SHP77 treated with DMSO at 0.1 percent for 48 hours (cell line): Measurements from ENCODE around the gene RCC1.
"Not testable (repeated sequence)": the region's sequence is repeated elsewhere in the genome, so short reads cannot be mapped to it uniquely, and the experiment has no call there.

Experiments used
- DNase-seq: peaks from one replicate; lab custom pipeline; 2025; lab: John Stamatoyannopoulos, UW

The RCC1 gene

DNA sequence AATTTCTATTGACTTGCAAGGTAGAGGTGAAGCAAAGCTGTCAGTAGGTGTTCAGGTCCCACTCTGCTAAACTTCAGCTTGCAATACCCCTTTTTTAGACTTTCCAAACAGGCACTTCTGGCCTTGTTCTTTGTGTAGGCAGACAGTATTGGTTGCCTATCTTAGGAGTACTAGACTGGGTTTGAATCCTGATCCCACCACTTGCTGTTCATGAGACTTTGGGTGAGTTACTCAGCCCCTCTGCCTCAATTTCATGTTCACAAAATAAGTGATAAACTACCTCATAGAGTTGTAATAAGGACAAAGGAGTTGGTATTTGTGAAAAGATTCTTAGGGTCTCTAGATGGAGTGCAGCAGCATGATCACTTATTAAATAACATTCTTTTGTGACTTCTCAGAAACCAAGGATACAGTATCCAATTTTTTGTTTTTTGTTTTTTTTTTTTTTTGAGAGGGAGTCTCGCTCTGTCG, 5.2 kb downstream of the RCC1 start:
- no peak for DNase-seq

DNA sequence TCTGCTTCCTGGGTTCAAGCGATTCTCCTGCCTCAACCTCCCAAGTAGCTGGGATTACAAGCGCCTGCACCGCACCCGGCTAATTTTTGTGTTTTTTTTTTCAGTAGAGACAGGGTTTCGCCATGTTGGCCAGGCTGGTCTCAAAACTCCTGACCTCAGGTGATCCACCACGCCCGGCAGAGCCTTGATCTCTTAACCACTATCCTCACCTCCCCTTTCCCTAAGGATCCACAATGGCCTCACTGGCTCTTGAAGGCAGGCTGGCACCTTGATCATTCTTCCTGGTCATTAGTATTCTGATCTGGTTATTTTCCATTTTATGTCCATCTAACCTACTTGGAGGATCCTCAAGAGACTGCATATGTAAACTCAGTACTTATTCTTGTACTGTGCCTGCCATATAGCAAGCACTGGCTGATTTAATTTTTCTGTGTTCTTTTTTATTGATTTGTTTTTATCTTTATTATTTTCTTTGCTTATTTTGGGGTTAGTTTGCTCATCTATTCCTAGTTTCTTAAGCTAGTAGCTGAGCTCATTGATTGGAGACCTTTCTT, 6.3 kb downstream of the RCC1 start:
- DNase-seq: no peak

DNA sequence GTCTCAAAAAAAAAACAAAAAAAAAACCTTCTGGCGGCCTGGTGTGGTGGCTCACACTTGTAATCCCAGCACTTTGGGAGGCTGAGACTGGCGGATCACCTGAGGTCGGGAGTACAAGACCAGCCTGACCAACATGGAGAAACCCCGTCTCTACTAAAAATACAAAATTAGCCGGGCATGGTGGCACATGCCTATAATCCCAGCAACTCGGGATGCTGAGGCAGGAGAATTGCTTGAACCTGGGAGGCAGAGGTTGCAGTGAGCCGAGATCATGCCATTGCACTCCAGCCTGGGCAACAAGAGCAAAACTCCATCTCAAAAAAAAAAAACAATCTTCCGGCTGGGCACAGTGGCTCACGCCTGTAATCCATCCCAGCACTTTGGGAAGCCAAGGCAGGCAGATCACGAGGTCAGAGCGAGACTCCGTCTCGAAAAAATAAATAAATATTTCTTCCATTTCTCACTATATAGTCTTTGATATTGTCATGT, 8.6 kb downstream of the RCC1 start:
- DNase-seq: not testable (repeated sequence)

DNA sequence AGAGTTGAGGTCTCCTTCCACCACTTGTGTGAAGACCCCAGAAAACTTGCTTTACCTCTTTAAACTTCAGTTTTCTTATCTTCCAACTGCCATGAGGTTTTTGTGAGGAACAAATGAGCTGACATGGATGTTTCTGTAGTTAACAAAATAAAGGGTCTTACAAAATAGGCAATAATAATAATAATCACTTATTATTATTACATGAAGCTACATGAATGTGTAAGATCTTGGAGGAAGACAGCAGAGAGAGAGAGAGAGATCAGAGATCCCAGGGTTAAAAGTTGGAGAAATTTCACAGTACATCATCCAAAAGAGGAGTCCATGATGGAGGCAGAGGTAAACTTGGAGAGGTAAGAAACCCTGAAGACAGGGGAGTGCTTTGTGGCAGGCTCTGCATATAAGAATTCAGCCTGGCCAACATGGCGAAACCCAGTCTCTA, 10.7 kb downstream of the RCC1 start:
- DNase-seq: no peak

DNA sequence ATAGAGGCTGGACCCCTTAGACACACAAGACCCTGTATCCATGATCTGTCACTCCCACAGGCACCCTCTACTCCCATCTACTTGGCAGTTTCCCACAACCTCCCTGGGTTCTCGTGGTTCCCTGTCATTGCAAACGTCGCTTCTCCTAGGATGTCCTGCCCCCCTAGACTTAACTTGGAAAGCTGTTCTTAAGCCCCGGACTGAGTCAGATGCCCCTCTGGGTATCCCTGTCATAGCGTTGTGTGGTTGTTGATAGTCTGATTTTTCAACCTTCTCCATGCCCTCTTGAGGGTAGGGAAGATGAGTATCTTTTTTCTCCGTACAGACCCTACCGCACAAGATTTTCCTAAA, 11.8 kb downstream of the RCC1 start:
- DNase-seq: no peak

DNA sequence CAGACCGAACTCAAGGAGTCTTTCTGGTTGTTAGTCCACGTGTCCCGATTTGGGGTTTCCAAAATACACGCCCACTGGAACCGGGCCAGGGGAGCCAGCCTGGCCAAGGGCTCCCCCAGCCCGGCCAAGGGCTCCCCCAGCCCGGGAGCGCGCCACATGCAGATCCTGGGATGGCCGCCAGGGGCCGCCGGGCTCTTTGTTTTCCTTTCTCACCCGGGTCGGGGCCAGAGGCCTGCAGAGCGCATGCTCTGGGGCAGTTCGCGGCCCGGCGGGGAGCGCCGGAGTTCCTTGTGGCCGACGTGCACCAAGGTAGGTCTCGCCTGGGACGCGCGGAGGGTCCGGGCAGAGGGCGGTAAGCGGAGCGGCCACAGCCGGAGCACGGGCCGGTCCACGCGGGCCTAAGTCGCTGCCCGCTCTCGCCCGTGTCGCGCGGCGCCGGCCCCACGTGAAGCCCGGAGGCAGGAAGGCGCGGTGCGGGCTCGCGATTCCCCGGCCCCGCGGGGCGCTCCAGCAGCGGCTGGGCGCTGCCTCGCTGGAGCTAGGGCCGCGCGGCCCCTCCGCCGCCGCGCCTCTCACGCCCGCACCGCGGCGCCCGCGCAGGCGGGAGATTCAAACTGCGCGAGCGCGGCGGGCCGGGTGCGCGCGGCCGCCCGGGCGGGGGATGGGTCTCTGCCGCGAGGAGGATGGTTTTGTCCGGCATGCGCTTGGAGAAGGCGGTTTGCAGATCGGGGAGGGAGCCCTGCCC, 12.3 kb downstream of the RCC1 start:
- DNase-seq: peak; percentile 42

DNA sequence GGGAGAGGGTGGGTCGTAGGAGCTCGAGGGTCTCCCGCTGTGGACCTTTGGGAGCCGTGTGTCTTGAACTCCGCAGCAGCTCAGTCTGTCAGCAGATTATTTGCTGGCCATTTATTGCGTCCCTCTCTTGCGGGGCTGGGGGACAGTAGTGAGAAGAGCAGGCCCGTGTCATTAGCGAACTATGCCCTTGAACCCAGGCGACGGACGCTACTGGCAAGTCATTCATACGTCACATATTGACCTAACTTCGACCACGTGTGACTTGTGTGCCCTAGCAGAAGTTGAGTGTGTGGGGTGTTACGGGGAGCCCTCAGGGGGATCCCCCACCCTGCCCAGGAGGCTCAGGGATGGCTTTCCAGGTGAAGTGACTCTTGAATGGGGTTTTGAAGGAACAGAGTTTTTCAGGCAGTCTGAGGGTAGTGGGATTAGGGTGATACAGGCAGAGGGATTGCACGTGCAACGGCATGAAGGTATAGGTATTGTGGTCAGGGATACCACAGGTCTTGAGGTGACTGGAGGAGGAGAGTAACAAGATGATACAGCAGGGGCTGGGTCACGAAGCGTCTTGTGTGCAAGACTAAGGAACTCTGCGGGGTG, 13.0 kb downstream of the RCC1 start:
- no peak for DNase-seq

DNA sequence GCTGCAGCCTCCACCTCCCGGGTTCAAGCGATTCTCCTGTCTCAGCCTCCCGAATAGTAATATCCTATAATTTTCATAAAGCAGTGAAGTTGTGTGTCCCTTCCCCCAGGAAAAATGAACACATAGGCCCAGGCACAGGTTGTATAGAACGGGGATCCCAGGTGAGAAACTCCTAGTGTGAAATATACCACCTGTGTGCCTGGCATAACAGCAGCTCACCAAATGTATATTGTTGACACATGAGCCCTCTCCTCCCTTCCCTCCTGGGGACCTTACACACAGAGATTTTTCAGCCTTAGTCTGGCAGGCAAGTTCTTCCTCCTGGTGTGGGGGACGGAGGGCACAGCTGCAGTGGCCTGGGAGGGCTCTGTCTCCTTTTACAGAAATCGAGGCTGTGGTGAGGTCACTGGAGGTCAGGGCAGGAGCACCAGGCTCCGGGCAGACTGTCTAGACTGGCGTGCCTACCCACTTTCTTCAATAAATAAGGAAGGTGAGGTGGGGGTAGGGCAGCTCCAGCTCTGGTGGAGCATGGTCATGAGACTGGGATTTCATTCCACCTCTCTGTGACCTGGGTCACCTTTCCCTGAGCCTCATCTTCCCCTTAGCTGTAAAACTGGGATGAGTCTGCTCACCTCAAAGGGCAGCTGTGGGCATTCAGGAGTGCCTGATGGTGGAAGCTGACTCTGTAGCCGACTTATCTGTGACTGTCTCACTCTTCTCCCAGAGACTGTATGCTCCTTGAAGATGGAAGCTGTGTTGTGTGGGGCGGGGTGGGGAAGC, 14.3 kb downstream of the RCC1 start:
- no peak for DNase-seq

DNA sequence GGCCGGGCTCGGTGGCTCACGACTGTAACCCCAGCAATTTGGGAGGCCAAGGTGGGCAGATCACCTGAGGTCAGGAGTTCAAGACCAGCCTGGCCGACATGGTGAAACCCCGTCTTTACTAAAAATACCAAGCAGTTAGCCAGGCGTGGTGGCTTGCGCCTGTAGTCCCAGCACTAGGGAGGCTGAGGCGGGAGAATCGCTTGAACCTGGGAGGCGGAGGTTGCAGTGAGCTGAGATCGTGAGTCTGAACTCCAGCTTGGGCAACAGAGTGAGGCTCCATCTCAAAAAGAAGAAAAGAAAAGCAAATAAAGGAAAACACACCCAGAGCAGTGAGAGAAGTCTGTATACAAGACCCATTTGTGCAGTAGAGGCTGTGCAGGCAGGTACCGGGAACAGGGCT, 15.0 kb downstream of the RCC1 start:
- DNase-seq: not testable (repeated sequence)

DNA sequence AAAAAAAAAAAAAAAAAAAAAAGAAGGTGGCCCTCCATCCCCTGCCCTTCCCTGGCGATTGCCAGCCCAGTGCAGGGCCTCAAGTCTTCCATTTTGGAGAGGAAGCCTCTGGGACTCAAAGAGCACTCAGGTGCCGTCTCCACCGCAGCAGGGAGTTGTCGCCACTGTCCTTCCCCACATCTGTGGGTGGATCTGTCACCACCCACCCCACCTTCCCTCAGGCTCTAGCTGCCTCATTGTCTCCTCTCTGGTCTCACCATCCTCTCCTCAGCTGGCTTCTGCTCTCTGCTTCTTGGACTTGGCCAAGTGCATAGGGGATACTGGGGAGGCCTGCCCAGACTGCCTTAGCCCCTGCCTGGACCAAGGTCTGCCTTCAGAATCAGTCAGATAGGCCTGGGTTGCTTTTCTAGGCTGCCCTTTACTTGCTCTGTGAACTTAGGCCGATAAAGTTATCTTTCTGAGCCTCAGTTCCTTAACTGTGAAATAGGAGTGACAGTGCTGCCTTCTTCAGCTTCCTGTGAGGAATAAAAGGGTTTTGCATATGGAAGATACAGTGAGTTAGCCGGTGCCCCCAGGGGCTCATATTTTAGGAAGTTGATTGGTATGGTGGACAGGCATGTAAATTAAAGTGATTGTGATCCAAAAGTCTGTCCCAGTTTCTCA, 15.8 kb downstream of the RCC1 start:
- DNase-seq: no peak

DNA sequence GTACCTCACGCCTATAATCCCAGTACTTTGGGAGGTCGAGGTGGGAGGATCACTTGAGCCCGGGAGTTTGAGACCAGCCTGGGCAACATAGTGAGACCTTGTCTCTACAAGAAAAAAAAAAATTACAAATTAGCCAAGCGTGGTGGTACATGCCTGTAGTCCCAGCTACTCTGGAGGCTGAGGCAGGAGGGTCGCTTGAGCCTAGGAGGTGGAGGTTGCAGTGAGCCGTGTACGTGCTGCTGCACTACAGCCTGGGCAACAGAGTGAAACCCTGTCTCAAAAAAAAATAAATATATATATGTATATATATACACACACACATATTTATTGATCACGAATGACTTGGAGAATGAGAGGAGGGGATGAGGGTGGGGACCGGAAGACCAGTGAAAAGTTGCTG, 16.7 kb downstream of the RCC1 start:
- DNase-seq: not testable (repeated sequence)

DNA sequence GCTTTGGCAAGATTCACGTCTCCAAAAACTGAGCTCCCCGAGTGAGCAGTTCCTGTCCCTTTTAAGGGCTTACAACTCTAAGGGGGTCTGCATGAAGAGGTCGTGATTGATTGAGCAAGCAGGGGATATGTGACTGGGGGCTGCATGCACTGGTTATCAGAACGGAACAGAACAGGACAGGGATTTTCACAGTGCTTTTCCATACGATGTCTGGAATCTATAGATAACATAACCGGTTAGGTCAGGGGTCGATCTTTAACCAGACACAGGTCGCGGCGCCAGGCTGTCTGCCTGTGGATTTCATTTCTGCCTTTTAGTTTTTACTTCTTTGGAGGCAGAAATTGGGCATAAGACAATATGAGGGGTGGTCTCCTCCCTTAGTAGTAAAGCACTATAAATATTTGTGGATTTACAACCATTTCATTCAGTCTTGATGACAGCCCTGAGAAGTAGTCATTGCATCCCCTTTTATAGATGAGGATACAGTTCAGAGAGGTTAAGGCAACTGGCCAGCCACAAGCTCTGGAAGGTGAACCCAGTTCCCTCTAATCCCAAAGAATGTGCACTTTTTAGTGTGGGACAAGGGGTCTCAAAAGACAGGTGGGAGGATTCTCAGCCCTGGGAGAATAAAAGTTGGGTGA, 19.3 kb downstream of the RCC1 start:
- not testable (repeated sequence) for DNase-seq

DNA sequence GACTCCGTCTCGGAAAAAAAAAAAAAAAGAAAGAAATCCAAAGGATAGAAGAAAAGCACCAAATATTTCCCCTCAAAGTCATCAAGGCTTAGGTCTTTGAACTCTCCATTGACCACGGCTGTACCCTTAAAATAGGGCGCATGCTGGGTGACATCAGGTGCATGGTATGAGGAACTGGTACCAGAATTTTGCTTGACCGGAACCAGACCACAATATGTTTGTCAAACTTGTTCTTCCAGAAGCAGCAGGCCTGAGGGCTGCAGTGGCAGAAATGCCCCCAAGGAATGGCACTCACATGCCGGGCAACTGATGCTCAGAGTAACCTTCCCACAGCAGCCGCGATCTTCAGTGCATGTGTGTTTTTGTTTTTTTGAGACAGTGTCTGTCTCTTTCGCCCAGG, 21.0 kb downstream of the RCC1 start:
- DNase-seq: no peak

DNA sequence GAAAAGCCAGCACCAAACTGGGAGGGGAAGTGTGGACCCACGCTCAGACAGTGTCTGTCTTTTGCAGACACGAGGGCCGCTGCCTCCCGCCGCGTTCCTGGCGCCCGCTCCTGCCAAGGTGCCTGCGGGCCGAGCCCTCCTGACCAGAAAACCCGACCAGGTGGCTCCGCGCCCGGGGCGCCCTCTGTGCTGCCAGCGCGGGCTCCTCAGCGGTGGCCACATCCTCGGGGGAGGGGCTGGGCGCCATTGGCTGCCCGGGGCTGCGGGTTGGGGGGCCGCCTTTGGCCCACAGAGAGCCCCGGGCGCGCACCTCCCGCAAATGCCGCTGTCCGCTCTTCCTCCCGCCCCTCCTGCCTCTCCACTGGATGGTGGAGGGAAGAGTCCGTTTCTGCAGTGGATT, 24.6 kb downstream of the RCC1 start:
- no peak for DNase-seq

DNA sequence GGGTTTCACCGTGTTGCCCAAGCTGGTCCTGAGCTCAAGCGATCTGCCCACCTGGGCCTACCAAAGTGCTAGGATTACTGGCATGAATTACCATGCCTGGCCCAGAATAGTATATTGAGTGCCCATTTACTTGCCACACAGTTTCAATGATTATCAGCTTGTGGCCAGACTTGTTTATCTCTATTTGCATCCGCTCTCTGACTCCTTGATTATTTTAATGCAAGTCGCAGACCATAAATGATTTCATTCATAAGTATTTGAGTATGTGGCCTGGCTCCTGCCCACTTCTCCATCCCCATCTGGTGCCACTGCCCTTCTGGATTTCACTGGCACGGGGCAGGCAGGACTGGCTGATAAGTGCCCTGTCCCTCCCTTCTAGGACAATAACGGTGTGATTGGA, 28.8 kb downstream of the RCC1 start:
- DNase-seq: no peak

DNA sequence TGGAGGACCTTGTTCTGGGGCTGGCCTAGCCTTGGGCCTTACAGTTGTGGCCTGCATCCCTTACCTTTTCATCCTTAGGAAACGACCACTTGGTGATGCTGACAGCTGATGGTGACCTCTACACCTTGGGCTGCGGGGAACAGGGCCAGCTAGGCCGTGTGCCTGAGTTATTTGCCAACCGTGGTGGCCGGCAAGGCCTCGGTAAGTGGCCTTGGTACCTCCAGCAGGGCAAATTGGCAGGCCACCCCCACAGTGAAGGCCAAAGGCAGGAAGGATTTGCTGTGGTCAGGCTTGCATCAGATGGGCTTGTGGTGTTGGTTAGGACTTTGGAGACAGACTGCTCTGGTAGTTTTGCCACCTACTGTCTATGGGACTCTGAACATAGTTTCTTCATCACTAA, 29.3 kb downstream of the RCC1 start:
- DNase-seq: no peak

DNA sequence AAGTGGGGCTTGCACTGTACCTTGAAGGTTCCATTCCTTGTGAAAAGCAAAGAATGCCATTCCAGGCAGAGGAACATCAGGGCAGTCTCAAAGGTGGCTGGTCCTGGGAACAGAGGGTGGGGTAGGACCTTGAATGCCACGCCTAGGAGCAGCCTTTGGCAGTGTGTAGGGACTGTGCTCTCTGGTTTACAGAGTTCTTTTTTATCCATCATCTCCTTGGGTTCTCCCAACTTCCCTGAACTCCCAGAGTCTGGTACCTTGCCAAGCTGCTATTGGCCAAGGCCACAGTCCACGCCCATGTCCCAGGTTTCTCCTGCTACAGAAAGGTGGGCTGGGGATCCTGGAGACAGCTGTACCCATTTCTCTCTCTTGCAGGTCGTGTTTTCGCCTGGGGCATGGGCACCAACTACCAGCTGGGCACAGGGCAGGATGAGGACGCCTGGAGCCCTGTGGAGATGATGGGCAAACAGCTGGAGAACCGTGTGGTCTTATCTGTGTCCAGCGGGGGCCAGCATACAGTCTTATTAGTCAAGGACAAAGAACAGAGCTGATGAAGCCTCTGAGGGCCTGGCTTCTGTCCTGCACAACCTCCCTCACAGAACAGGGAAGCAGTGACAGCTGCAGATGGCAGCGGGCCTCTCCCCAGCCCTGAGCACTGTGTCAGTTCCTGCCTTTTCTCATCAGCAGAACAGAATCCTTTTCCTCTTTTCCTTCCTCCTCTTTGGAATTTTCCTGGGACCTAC, 31.8 kb downstream of the RCC1 start:
- no peak for DNase-seq

DNA sequence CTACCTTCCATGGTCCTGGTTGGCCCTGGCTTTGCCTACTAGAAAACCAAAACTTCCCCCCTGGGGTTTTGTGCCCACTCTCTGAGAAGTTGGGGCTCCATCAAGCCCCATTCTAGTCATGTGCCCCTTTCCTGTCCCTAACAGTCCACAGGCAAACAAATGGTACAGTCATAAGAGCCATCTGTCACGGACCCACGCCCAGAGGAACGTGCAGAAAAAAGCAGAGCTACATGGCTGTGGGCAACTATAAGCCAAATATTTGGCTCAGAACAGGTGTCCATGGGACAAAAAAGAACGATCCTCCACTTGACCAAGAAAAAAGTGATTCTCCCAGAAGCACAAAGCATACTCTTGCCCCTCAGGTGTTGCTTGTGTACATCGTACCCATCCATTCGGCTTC, 32.4 kb downstream of the RCC1 start:
- no peak for DNase-seq

DNA sequence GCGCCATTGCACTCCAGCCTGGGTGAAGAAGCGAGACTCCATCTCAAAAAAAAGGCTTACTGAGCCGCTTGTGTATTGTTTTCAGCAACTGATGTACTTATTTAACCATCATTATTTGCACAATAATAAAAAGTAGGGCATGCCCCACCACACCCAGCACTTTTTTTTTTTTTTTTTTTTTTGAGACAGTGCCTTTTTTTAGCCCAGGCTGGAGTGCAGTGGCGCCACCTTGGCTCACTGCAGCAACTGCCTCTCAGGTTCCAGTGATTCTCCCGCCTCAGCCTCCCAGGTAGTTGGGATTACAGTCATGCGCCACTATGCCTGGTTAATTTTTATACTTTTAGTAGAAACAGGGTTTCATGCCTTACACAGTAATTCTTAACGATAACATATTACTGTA, 34.8 kb downstream of the RCC1 start:
- DNase-seq: no peak

DNA sequence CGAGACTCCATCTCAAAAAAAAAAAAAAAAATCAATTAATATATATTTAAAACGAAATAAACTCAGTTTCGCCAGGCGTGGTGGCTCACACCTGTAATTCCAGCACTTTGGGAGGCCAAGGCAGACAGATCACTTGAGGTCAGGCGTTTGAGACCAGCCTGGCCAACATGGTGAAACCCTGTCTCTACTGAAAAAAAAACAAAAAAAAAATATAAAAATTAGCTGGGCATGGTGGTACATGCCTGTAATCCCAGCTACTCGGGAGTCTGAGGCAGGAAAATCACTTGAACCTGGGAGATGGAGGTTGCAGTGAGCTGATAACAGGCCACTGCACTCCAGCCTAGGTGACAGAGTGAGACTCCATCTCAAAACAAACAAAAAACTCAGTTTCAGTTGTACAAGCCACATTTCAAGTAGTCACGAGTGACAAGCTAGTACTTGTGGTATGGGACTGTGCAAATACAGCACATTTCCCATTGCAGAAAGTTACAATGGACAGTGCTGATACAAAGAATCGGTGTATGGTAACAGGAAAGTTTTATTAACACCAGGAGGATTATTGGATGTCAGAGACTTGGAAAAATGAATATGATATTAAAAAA, 35.7 kb downstream of the RCC1 start:
- DNase-seq: not testable (repeated sequence)
